ENCODE results near the gene BCL7B.
"Not testable (repeated sequence)": the region's sequence is repeated elsewhere in the genome, so short reads cannot be mapped to it uniquely, and the experiment has no call there.

The BCL7B gene

GRCh38 chr7:73530800-73531199 is 26.7 kb downstream of the BCL7B start:
- no peak for DNase-seq

- peak; percentile 88 for DNase-seq
These were observed 30.3 kb downstream of the BCL7B start for GRCh38 chr7:73526896-73527821.

- DNase-seq = not testable (repeated sequence)
These were observed 31.4 kb downstream of the BCL7B start for GRCh38 chr7:73526158-73526494.

- peak; percentile 99 for DNase-seq
These were observed 35.2 kb downstream of the BCL7B start, which contains the start of gene BAZ1B for GRCh38 chr7:73522105-73522872. TSS of gene BAZ1B (minus strand) at chr7:73522293. CDS start at chr7:73521933, 360 bp downstream.

- DNase-seq = peak; percentile 71
These were observed 35.8 kb downstream of the BCL7B start for GRCh38 chr7:73521636-73522104.

GRCh38 chr7:73520673-73521635 is 36.5 kb downstream of the BCL7B start:
- DNase-seq = no peak

GRCh38 chr7:73519867-73520672 is 37.4 kb downstream of the BCL7B start:
- no peak for DNase-seq

GRCh38 chr7:73518470-73518869 is 39.0 kb downstream of the BCL7B start:
- DNase-seq = no peak

- DNase-seq = no peak
These were observed 40.1 kb downstream of the BCL7B start for GRCh38 chr7:73517241-73517995.

- no peak for DNase-seq
These were observed 42.3 kb downstream of the BCL7B start for GRCh38 chr7:73515178-73515577.

GRCh38 chr7:73512018-73512780 is 45.3 kb downstream of the BCL7B start:
- no peak for DNase-seq

- DNase-seq = no peak
These were observed 48.0 kb downstream of the BCL7B start for GRCh38 chr7:73509463-73509862.

GRCh38 chr7:73507556-73507955 is 49.9 kb downstream of the BCL7B start:
- DNase-seq = no peak

GRCh38 chr7:73504920-73505319 is 52.6 kb downstream of the BCL7B start:
- no peak for DNase-seq

- no peak for DNase-seq
These were observed 53.5 kb downstream of the BCL7B start for GRCh38 chr7:73504017-73504416.

- no peak for DNase-seq
These were observed 54.3 kb downstream of the BCL7B start for GRCh38 chr7:73503229-73503628.

- no peak for DNase-seq
These were observed 60.9 kb downstream of the BCL7B start for GRCh38 chr7:73496626-73497025.

- DNase-seq = not testable (repeated sequence)
These were observed 62.0 kb downstream of the BCL7B start for GRCh38 chr7:73495507-73495906.

GRCh38 chr7:73489976-73490375 is 67.5 kb downstream of the BCL7B start:
- DNase-seq = no peak

GRCh38 chr7:73487486-73487885 is 70.0 kb downstream of the BCL7B start:
- no peak for DNase-seq
